ENCODE measurements around the gene LRRC37A3.
A peak's percentile ranks its signal among the peaks of the same experiment; 100 is the strongest.
"Not testable (repeated sequence)": the region's sequence is repeated elsewhere in the genome, so short reads cannot be mapped to it uniquely, and the experiment has no call there.

The LRRC37A3 gene

DNA sequence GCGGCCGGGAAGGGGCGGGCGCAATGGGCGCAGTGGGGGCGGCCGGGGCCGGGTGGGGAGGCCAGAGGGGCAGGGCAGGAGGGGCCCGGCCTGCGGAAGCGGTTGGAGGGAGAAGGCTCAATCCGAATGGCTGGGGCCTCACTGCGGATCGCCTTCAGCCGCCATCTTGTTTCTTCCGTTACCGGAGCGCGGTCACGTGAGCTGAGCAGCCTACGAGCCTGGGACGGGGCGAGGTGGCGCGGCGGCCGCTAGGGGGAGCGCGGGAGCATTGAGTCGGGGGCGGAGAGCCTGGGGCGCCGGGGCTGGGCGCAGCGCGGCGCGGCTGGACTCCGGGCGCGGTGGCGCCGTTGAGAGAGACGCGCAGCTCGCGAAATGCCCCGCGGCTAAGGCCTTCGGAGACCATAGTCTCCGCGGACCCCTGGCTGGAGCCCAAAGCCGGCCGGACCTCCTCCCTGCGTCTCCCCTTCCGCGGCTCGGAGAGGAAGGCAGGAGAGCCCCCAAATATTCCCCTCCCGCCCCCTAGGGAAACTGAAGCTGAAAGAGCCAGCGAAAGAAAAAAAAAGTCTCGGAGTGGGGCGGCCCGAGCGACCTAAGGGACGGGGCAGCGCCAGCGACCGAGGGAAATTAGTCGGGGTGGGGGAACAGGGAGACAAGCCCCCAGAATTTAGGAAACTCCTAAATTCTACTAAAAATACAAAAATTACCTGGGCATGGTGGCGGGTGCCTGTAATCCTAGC, at the start of gene LRRC37A3:
TSS of gene LRRC37A3 (minus strand) at position 190 of the 737 bp plus-strand sequence. CDS start 22,221 bp downstream, outside the sequence.
- DNase-seq (ENCODE audit: low spot score) = peak; percentile 91

DNA sequence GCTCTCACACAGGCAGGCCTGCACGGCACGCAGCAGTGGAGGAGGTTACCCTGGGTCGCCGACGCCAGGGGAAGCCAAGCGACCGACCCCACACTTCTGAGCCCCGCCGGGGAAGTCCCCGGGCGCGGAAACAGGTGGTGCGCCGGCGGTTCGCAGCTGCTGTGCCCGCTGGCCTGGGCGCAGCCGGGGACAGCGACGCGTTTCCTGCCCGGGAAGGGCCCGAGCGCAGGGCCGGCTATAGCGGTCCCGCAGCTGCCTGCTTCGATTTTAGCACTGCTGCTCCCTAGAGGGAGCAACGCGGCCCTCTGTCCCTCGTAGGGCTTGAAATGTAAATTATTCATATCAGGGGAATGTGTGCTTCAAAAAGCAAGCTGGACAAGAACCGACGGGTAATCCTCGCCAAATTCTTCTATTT, 46.6 kb upstream of the LRRC37A3 start:
- DNase-seq (ENCODE audit: low spot score) = peak; percentile 74

DNA sequence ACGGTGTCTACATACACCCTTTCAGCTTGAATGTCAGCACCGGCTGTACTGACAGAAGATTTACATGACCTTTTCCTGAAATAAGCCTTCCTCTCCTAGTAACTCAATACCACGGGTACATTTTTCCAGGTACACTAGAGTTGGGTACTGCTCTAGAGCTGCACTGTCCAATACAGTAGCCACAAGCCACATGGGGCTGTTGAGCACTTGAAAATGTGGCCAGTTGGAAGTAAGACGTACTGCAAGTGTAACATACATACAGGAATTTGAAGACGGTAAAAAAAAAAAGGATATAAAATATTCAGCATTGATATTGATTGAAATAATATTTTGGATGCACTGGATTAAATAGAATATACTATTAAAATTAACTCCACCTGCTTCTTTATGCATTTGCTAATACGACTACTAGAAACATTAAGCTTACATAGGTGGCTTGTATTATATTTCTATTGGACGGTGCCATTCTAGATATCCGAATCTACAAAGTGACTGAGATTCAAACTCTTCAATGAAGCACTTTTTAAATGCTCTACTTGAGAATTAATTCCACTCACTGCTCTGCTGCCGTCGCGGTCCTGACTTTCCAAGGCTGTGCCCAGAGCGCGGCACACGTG, 46.1 kb upstream of the LRRC37A3 start:
- peak; percentile 74 for DNase-seq (ENCODE audit: low spot score)

DNA sequence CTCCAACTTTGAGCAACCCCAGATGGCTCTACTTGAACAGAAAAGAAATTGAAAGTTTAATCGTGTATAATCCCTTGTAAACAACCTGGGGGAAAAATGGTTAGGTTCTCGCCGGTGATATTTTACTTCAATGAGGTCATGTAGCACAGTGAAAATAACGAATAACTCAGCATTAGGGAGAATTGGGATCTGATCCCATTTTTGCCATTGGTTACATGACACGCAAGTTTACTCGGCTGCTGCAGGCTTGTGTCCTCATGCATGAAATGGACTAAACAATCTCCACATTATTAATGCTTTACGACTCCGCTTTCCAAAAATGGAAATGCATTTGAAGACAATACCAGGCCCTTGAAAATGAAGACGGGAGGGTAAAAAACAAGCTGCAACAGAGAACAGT, 45.5 kb upstream of the LRRC37A3 start:
- peak; percentile 17 for DNase-seq (ENCODE audit: low spot score)

DNA sequence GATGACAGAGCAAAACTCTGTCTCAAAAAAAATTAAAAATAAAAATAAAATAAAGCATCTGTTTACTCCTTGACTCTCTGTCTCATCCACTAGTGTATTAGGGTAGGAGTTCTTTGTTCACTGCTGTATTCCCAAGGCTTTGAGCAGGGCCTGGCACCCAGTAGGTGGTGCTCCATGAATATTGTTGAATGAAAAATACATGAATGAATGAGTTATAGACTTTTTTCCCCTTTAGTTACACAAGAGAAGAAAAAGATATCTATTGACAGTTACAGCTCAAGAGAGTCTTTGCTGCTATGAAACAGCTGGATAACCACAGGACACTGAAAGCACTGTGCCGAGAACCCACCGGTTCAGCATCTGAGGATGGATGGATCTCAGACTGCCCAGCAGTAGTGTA, 44.5 kb upstream of the LRRC37A3 start:
- not testable (repeated sequence) for DNase-seq (ENCODE audit: low spot score)

DNA sequence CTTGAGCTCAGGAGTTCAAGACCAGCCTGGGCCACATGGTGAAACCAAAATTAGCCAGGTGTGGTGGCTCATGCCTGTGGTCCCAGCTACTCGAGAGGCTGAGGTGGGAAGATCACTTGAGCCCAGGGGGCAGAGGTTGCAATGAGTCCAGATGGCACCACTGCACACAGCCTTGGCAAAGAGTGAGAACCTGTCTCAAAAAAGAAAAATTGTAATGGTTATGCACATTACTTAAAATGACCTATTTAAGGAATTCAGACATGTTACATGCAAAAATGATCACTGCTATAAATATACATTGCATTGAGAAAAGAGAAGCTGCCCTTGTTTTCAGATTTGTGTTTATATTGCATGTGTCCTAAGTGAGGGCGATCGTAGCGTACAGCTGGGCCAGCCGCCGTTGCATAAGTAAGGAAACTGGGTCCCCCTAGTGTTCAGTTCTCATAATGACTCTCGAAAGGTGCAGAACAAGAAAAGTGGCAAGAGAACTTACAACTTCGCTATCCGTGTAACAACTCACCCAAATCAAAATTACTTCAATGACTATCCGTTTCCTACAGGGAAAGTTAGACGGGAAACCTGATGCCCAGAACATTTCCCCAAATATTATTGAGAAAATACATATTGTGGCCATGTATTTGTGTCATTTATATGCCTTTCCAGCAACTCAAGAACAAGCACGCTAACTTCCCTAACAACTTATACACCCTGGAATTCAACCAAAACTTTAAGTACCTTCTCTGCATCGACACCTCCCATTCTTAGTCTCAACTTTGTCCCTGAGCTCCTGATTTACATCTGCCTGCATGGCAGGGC, 42.5 kb upstream of the LRRC37A3 start:
- DNase-seq (ENCODE audit: low spot score) = peak; percentile 83

DNA sequence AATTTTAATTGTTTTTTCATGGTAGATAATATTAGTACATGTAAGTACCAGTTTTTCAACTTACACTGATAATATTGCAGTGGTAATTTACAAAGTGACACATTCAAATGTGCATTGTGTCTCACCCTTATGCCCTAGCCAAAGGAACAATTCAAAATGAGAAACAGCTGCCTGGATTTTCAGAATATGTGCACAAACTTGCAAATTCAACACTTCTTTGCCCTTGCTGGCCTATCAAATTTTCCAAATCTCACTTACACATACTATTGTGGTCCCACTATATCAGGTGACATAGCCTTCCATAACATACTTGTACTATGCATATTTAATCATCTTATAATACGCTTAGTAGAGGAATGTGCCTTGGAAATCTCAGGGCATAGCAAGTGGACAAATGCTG, 32.6 kb upstream of the LRRC37A3 start:
- DNase-seq (ENCODE audit: low spot score) = no peak

DNA sequence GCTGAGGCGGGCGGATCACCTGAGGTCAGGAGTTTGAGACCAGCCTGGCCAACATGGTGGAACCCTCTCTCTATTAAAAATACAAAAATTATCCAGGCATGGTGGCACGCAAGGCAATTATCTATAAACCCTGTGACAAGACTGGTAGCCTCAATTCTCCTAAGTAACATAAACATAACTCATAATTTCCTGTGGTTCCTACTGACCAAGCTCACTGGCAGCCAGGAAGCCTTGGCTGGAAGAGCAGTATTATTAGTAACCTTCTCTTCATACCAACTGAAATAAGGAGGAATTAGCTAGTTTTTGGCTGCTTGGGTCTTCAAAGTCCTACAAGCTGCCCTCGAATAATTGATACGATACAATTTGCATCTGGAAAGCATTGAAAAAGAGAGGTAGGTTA, 31.6 kb upstream of the LRRC37A3 start:
- DNase-seq (ENCODE audit: low spot score) = no peak

DNA sequence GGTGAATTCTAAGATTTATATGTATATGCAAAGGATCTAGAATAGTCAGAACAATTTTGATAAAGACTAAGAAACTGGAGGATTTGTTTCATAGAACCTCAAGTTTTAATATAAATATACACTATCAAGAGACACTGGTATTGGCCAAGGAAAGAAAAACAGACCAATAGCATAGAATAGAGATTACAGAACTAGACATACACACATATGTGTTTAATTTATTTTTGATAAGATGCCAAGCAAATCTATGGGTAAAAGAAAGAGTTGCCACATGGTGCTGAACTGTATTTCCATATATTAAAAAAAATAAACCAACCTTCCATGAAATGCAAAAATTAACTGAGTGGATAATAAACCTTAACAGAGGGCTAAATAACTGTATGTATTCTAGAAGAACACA, 27.9 kb upstream of the LRRC37A3 start:
- no peak for DNase-seq (ENCODE audit: low spot score)

DNA sequence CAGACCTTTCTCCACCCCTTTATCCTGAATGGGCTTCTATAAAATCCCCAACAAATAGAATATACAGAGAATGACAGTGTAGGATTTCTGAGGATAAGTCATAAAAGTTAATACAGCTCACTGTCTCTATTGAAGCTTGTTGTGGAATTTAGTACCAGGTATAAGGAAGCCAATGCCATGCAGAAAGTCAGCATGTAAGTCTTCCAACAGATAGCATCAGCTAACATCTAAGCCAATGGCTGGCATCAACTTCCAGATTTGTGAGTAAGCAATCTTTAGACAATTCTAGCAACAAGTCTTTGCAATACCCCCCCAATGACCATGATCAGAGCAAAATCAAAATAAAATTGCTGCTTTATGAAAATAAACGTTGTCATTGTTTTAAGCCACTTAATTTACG, 22.5 kb upstream of the LRRC37A3 start:
- DNase-seq (ENCODE audit: low spot score) = no peak

DNA sequence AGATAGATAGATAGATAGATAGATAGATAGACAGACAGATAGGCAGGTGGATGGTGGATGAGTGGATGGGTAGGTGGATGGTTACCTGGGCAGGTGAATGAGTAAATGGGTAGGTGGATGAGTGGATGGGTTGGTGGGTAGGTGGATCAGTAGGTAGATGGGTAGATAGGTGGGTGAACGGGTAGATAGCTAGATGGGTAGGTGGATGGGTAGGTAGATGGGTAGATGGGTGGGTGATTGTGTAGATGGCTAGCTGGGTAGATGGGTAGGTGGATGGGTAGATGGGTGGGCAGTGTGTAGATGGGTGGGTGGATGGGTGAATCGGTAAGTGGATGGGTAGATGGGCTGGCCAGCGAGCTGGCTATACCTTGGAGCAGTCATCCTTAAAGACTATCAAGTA, 21.8 kb upstream of the LRRC37A3 start:
- DNase-seq (ENCODE audit: low spot score) = no peak

DNA sequence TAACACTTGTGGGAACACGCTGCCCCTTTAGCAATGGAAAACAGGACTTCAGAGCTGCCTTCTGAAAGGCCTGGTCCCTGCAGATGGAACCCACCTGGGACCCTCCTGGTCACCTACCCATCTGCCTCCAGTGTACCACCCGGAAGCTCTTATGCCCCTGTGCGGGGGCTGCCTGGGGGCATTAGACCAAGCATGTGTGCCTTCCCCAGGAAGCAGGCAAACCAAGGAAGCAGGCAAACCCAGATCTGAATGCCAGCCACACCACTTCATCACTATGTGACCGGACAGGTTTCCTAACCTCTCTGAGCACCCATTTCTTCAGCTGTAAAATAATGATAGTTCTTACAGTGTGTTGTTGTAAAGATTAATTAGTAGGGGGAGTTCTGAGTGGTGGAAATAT, 20.8 kb upstream of the LRRC37A3 start:
- no peak for DNase-seq (ENCODE audit: low spot score)

DNA sequence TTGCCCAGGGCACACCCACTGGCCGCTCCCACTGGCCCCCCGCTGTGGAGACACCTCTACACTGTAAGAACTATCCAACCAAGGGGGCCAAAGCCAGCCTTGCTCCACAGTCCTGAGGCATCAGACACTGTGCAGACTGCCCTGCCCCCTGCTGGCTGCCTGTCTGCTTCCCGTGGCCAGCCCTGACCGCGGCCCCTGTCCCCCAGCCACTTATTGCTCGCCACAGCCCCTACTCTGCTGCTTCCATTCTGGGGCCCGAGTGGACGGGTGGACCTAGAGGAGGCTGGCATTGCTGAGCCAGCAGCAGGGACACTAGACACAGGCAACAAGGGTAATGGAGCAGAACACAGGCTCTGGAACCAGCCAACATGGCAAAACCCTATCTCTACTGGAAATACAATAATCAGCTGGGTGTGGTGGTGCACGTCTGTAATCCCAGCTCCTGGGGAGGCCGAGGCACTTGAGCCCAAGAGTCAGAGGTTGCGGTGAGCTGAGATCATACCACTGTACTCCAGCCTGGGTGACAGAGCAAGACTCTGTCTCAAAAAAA, 19.7 kb upstream of the LRRC37A3 start:
- no peak for DNase-seq (ENCODE audit: low spot score)

DNA sequence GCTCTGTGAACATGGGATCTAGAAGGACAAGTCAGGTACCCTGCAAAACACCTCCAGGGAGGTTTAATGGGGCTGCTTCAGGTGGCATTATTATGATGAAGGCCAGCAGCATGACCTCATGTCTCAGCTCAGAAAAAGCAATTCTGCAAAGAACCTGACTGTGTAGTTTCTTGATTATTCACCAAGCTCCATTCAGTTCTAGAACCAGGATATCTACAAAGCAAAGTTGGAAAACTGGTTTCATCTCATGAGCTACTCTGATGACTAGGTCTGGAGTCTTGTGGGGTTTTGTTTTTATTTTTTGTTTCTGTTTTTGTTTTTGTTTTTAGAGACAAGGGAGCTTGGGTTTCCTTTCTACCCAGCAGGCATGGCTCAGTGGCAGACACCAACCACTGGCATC, 19.0 kb upstream of the LRRC37A3 start:
- no peak for DNase-seq (ENCODE audit: low spot score)

DNA sequence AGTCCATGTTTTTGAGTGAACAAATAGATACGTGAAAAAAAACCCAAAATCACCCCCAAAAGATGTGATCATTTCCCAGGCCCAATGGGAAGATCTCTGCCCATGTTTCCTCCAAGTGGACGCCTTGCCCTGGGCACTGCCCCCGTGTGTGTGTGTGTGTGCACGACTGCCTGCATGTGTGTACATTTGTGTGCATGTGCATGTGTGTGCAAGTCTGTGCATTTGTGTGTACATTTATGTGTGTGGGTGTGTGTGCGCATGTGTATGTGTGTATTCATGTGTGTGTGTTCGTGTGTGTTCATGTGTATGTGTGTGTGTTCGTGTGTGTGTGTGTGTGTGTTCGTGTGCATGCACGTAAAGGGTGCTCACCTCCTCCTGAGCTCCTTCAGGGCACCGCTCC, 16.8 kb upstream of the LRRC37A3 start:
- no peak for DNase-seq (ENCODE audit: low spot score)

DNA sequence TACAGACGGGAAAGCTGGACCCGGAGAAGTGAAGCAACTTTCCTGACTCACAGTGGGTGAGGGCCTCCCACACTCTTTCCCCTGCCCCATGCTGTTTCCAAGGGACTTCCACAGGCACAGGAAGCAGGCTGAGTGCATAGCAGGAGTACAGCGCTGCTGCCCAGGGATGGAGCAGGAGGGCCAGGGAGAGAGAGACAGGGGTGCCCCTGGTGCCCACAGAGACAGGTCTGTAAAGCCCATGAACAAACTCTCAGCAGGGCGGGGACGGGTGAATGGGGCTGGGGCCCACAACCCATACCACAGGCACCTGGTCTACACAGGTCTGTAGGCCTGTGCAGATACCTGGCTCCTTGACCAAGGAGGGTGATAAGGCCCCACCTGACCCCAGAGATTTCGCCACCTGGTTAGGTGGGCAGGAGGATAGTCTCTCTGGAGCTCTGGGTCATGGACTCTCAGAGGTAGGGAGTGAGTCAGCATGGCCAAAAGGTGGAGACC, 15.1 kb upstream of the LRRC37A3 start:
- DNase-seq (ENCODE audit: low spot score) = not testable (repeated sequence)

DNA sequence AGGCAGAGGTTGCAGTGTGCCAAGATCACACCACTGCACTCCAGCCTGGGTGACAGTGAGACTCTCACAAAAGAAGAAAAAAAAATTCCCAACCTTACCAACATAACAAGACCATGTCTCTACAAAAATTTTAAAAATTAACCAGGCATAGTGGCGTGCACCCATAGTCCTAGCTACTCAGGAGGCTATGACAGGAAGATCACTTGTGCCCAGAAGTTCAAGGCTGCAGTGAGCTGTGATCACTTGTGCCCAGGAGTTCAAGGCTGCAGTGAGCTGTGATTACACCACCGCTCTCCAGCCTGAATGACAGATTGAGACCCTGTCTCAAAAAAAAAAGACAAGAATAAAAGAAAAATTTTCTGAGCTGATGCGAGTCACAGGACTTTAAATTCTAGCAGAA, 13.6 kb upstream of the LRRC37A3 start:
- not testable (repeated sequence) for DNase-seq (ENCODE audit: low spot score)

DNA sequence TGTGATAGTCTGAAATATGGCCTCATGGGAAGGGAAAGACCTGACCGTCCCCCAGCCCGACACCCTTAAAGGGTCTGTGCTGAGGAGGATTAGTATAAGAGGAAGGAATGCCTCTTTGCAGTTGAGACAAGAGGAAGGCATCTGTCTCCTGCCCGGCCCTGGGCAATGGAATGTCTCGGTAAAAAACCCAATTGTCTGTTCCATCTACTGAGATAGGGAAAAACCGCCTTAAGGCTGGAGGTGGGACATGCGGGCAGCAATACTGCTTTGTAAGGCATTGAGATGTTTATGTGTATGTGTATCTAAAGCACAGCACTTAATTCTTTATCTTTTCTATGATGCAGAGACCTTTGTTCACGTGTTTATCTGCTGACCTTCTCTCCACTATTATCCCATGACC, 11.1 kb upstream of the LRRC37A3 start:
- not testable (repeated sequence) for DNase-seq (ENCODE audit: low spot score)

DNA sequence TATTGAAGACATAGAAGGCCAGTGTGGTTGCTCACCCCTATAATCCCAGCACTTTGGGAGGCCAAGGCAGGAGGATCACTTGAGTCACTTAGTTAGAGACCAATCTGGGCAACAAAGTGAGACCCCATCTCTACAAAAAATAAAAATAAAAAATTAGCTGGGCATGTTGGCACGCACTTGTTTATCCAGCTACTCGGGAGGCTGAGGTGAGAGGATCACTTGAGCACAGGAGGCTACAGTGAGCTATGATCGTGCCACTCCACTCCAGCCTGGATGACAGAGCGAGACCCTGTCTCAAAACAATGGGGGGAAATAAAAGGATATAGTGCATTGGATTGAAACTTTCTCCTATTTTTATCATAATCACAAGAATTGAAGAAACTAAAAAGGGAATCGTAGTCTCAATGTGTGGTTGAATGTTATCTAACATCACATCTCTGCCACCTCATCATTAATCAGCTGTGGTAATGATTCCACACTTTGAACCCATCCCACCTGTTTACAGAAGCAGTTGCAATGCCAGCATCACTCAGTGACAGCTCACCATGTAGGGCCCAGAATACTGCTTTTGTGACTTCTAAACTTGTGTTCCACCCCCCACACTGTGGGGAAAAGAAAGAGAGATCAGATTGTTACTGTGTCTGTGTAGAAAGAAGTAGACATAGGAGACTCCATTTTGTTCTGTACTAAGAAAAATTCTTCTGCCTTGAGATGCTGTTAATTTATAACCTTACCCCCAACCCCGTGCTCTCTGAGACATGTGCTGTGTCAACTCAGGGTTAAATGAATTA, 10.3 kb upstream of the LRRC37A3 start:
- DNase-seq (ENCODE audit: low spot score) = peak; percentile 85

DNA sequence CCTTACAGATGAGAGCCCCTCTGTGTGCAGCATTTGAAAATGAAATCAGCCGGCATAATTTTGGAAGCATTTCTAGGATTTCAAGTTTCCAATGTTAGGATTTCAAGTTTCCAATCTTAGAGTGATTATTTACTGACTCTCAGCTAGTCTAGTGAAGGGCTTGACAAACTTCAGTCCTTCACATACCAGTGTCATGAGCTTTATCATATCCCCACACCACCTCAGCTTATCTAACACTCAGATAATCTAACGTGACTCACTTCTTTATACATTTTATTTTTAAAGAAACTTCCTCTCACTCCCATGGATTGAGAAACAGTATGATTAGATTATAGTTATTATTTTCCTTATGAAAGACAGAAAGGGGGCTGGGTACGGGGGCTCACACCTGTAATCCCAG, 9.4 kb upstream of the LRRC37A3 start:
- DNase-seq (ENCODE audit: low spot score) = not testable (repeated sequence)

DNA sequence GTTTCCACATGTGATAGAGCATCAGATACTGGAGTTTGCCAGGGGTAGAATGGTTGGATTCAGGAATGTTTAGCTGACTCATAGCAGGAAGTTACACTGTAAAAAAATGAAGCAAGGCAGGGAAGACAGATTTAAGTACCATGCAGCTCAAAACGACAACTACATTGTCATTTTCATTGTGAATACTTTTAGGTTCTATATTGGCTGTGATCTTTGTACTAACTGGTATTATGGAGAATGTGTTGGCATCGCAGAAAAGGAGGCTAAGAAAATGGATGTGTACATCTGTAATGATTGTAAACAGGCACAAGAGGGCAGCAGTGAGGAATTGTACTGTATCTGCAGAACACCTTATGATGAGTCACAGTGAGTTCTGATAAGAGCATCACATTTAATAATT, 8.2 kb upstream of the LRRC37A3 start:
- peak; percentile 79 for DNase-seq (ENCODE audit: low spot score)

DNA sequence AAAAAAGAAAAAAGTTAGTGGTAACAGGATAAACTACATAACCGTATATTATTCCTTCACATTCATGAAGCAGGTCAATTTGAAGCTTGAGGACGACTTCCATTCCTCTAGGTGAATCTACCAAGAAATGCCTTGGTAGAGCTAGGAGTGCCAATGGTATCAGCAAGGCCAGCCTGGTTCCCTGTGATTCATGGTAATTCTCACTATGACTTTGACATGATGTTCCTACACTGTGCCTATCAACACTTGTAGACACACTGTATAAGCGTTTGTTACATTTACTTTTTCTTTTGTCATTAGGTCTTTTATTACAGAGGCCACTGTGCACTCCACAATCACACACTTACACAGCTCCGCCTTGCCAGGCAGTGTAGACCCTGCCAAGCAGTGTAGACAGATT, 7.2 kb upstream of the LRRC37A3 start:
- DNase-seq (ENCODE audit: low spot score) = not testable (repeated sequence)
